ENCODE results near the gene HIVEP3.

HIVEP3 gene

GRCh38 chr1:41726899-41727748, 191.6 kb downstream of the HIVEP3 start:
- Histone ChIP-seq H3K36me3 (ENCODE audit: control insufficient read depth, insufficient read depth, low read length) (no peaks in the 10 kb centered on the region), H3K4me3 (ENCODE audit: low read depth, low read length) (no peak overlapping the region), H3K27ac (ENCODE audit: low read depth, low read length) (no peak overlapping the region), H3K9ac (ENCODE audit: low read depth, low read length) (no peak overlapping the region), H3K9me3 (ENCODE audit: control insufficient read depth, insufficient read depth, low read length) (no peaks in the 10 kb centered on the region), H3K4me1 (ENCODE audit: control insufficient read depth, insufficient read depth, low read length) (no peaks in the 10 kb centered on the region), H3K27me3 (ENCODE audit: control insufficient read depth, insufficient read depth, low read length) (no peaks in the 10 kb centered on the region)

GRCh38 chr1:41726292-41726691, 192.4 kb downstream of the HIVEP3 start:
- no peak overlapping the region for H3K4me3 ChIP-seq (ENCODE audit: low read depth, low read length)
- no peaks in the 10 kb centered on the region for H3K27me3 ChIP-seq (ENCODE audit: control insufficient read depth, insufficient read depth, low read length)
- H3K36me3 ChIP-seq (ENCODE audit: control insufficient read depth, insufficient read depth, low read length), result no peaks in the 10 kb centered on the region
- H3K9me3 ChIP-seq (ENCODE audit: control insufficient read depth, insufficient read depth, low read length), result no peaks in the 10 kb centered on the region
- H3K27ac ChIP-seq (ENCODE audit: low read depth, low read length), result no peak overlapping the region
- no peak overlapping the region for H3K9ac ChIP-seq (ENCODE audit: low read depth, low read length)
- no peaks in the 10 kb centered on the region for H3K4me1 ChIP-seq (ENCODE audit: control insufficient read depth, insufficient read depth, low read length)

DNA sequence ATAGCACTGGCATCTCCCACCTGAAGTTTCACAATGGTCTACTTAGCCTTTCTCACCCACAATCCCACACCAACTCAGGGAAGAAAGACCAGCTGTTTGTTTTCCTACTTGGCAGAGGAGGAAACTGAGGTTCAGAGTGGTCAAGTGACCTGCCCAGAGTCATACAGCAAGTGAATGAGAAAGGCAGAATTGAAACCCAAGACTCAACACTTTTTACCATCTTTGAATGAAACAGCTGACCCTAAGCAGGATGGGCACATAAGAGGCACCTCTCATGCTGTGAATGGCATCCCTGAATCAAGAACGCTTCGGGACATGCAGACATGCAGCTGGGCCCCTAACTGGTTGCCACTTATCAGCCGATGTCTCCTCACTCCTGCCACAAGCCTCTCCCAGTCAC, 193.8 kb downstream of the HIVEP3 start:
- H3K27ac ChIP-seq (ENCODE audit: low read depth, low read length), result no peak overlapping the region
- H3K36me3 ChIP-seq (ENCODE audit: control insufficient read depth, insufficient read depth, low read length), result no peaks in the 10 kb centered on the region
- H3K27me3 ChIP-seq (ENCODE audit: control insufficient read depth, insufficient read depth, low read length), result no peaks in the 10 kb centered on the region
- H3K9ac ChIP-seq (ENCODE audit: low read depth, low read length), result no peak overlapping the region
- no peak overlapping the region for H3K4me3 ChIP-seq (ENCODE audit: low read depth, low read length)
- H3K9me3 ChIP-seq (ENCODE audit: control insufficient read depth, insufficient read depth, low read length), result no peaks in the 10 kb centered on the region
- no peaks in the 10 kb centered on the region for H3K4me1 ChIP-seq (ENCODE audit: control insufficient read depth, insufficient read depth, low read length)

- Histone ChIP-seq H3K9ac (ENCODE audit: low read depth, low read length) (no peak overlapping the region), H3K9me3 (ENCODE audit: control insufficient read depth, insufficient read depth, low read length) (no peaks in the 10 kb centered on the region), H3K4me3 (ENCODE audit: low read depth, low read length) (no peak overlapping the region), H3K36me3 (ENCODE audit: control insufficient read depth, insufficient read depth, low read length) (no peaks in the 10 kb centered on the region), H3K4me1 (ENCODE audit: control insufficient read depth, insufficient read depth, low read length) (no peaks in the 10 kb centered on the region), H3K27me3 (ENCODE audit: control insufficient read depth, insufficient read depth, low read length) (no peaks in the 10 kb centered on the region), H3K27ac (ENCODE audit: low read depth, low read length) (no peak overlapping the region)
Measured at GRCh38 chr1:41724248-41724647, 194.5 kb downstream of the HIVEP3 start.

- H3K27ac ChIP-seq (ENCODE audit: low read depth, low read length), result no peak overlapping the region
- no peak overlapping the region for H3K4me3 ChIP-seq (ENCODE audit: low read depth, low read length)
- H3K9me3 ChIP-seq (ENCODE audit: control insufficient read depth, insufficient read depth, low read length), result no peaks in the 10 kb centered on the region
- no peaks in the 10 kb centered on the region for H3K27me3 ChIP-seq (ENCODE audit: control insufficient read depth, insufficient read depth, low read length)
- no peaks in the 10 kb centered on the region for H3K4me1 ChIP-seq (ENCODE audit: control insufficient read depth, insufficient read depth, low read length)
- H3K36me3 ChIP-seq (ENCODE audit: control insufficient read depth, insufficient read depth, low read length), result no peaks in the 10 kb centered on the region
- H3K9ac ChIP-seq (ENCODE audit: low read depth, low read length), result no peak overlapping the region
Measured at GRCh38 chr1:41723786-41724185, 194.9 kb downstream of the HIVEP3 start.

- Histone ChIP-seq H3K9ac (ENCODE audit: low read depth, low read length) (no peak overlapping the region), H3K36me3 (ENCODE audit: control insufficient read depth, insufficient read depth, low read length) (no peaks in the 10 kb centered on the region), H3K4me1 (ENCODE audit: control insufficient read depth, insufficient read depth, low read length) (no peaks in the 10 kb centered on the region), H3K27ac (ENCODE audit: low read depth, low read length) (no peak overlapping the region), H3K4me3 (ENCODE audit: low read depth, low read length) (no peak overlapping the region), H3K27me3 (ENCODE audit: control insufficient read depth, insufficient read depth, low read length) (no peaks in the 10 kb centered on the region), H3K9me3 (ENCODE audit: control insufficient read depth, insufficient read depth, low read length) (no peaks in the 10 kb centered on the region)
Measured at GRCh38 chr1:41722184-41722583, 196.5 kb downstream of the HIVEP3 start.

DNA sequence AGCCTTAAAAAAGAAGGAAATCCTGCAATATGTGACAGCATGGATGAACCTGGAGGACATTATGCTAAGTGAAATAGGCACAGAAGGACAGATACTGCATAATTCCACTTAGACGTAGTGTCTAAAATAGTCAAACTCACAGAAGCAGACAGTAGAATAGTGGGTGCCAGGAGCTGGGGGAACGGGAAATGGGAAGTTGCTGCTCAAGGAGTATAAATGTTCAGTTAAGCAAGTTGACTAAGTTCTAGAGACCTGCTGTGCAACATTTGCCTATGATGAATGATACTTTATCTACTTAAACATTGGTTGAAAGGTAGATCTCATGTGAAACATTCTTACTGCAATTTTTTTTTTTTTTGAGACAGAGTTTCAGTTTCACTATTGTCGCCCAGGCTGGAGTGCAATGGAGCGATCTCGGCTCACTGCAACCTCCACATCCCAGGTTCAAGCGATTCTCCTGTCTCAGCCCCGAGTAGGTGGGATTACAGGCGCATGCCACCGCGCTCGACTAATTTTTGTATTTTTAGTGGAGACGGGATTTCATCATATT, 197.8 kb downstream of the HIVEP3 start:
- H3K4me3 ChIP-seq (ENCODE audit: low read depth, low read length), result no peak overlapping the region
- no peaks in the 10 kb centered on the region for H3K27me3 ChIP-seq (ENCODE audit: control insufficient read depth, insufficient read depth, low read length)
- H3K9me3 ChIP-seq (ENCODE audit: control insufficient read depth, insufficient read depth, low read length), result no peaks in the 10 kb centered on the region
- no peaks in the 10 kb centered on the region; the same call in 1 of the 2 replicates for H3K4me1 ChIP-seq (ENCODE audit: control insufficient read depth, insufficient read depth, low read length)
- H3K9ac ChIP-seq (ENCODE audit: low read depth, low read length), result no peak overlapping the region
- no peaks in the 10 kb centered on the region for H3K36me3 ChIP-seq (ENCODE audit: control insufficient read depth, insufficient read depth, low read length)
- no peak overlapping the region for H3K27ac ChIP-seq (ENCODE audit: low read depth, low read length)

- H3K27me3 ChIP-seq (ENCODE audit: control insufficient read depth, insufficient read depth, low read length), result no peaks in the 10 kb centered on the region
- H3K4me1 ChIP-seq (ENCODE audit: control insufficient read depth, insufficient read depth, low read length), result no peaks in the 10 kb centered on the region; the same call in 1 of the 2 replicates
- no peaks in the 10 kb centered on the region for H3K36me3 ChIP-seq (ENCODE audit: control insufficient read depth, insufficient read depth, low read length)
- H3K9me3 ChIP-seq (ENCODE audit: control insufficient read depth, insufficient read depth, low read length), result no peaks in the 10 kb centered on the region
- H3K27ac ChIP-seq (ENCODE audit: low read depth, low read length), result no peak overlapping the region
- no peak overlapping the region for H3K4me3 ChIP-seq (ENCODE audit: low read depth, low read length)
- H3K9ac ChIP-seq (ENCODE audit: low read depth, low read length), result no peak overlapping the region
Measured at GRCh38 chr1:41719590-41719989, 199.1 kb downstream of the HIVEP3 start.

DNA sequence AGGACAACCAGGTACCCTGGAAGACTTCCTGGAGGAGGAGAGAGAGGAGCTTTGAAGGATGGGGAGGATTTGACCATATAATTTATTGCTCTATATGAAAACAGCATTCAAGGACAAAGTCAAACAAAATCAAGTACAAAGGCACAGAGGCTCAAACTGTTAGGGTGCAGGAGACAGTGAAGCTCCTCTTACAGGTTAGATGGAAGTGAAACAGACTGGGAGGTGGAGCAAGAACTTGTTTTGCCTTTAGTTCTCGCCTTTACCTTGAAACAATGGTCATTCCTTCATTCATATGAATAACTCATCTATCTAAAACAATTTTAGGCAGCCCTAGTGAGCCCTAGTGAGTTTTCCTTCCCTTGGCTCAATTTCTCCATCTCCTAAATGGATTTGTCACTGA, 199.6 kb downstream of the HIVEP3 start:
- Histone ChIP-seq H3K4me1 (ENCODE audit: control insufficient read depth, insufficient read depth, low read length) (peaks cover 1% of the 10 kb centered on the region; the same call in 1 of the 2 replicates), H3K36me3 (ENCODE audit: control insufficient read depth, insufficient read depth, low read length) (no peaks in the 10 kb centered on the region), H3K27me3 (ENCODE audit: control insufficient read depth, insufficient read depth, low read length) (no peaks in the 10 kb centered on the region), H3K27ac (ENCODE audit: low read depth, low read length) (no peak overlapping the region), H3K4me3 (ENCODE audit: low read depth, low read length) (no peak overlapping the region), H3K9me3 (ENCODE audit: control insufficient read depth, insufficient read depth, low read length) (no peaks in the 10 kb centered on the region), H3K9ac (ENCODE audit: low read depth, low read length) (no peak overlapping the region)

GRCh38 chr1:41718497-41718896, 200.2 kb downstream of the HIVEP3 start:
- Histone ChIP-seq H3K4me3 (ENCODE audit: low read depth, low read length) (no peak overlapping the region), H3K9me3 (ENCODE audit: control insufficient read depth, insufficient read depth, low read length) (no peaks in the 10 kb centered on the region), H3K27ac (ENCODE audit: low read depth, low read length) (no peak overlapping the region), H3K27me3 (ENCODE audit: control insufficient read depth, insufficient read depth, low read length) (no peaks in the 10 kb centered on the region), H3K9ac (ENCODE audit: low read depth, low read length) (no peak overlapping the region), H3K4me1 (ENCODE audit: control insufficient read depth, insufficient read depth, low read length) (peaks cover 6% of the 10 kb centered on the region), H3K36me3 (ENCODE audit: control insufficient read depth, insufficient read depth, low read length) (no peaks in the 10 kb centered on the region)
